GM12878 (cell line): ENCODE data around the gene SRSF3. TPM values are rescaled to one million over a fixed set of nuclear protein-coding genes. Genes with fewer than 3 reads are reported as not detected.

Experiments
- ASH2L ChIP-seq: fragments of 300-600, 200-600 bp; sonication (generic); IDR thresholded peaks from 2 replicates; pipeline ENCODE4 v1.6.1; 2017; ENCODE audit warnings: low read depth, mild to moderate bottlenecking, borderline replicate concordance
- DPF2 ChIP-seq: fragments of 450-650 bp; IDR thresholded peaks from 2 replicates; pipeline ENCODE4 v1.6.1; 2017; ENCODE audit warnings: mild to moderate bottlenecking
- E2F4 ChIP-seq: IDR thresholded peaks from 2 replicates; pipeline ENCODE4 v1.6.1; 2012; ENCODE audit warnings: low read depth, low read length, improper control_type of control experiment
- HSF1 ChIP-seq: fragments of 150-350 bp; IDR thresholded peaks from 2 replicates; pipeline ENCODE4 v1.6.1; 2014; ENCODE audit warnings: mild to moderate bottlenecking, low read depth, low read length
- IRF3 ChIP-seq: fragments of 450-650 bp; IDR thresholded peaks from 2 replicates; pipeline ENCODE4 v1.6.1; 2014; ENCODE audit warnings: mild to moderate bottlenecking
- MAX ChIP-seq: IDR thresholded peaks from 2 replicates; pipeline ENCODE4 v1.6.1; 2012; ENCODE audit warnings: low read depth, low read length, improper control_type of control experiment
- MTA3 ChIP-seq: IDR thresholded peaks from 2 replicates; pipeline ENCODE4 v1.6.1; 2012; ENCODE audit warnings: low read length, inconsistent platforms, borderline replicate concordance
- MXI1 ChIP-seq: fragments of 150-350 bp; IDR thresholded peaks from 2 replicates; pipeline ENCODE4 v1.6.1; 2011; ENCODE audit warnings: low read depth, mild to moderate bottlenecking, inconsistent platforms, low read length, improper control_type of control experiment
- NFIC ChIP-seq: IDR thresholded peaks from 2 replicates; pipeline ENCODE4 v1.6.1; 2012; ENCODE audit warnings: low read depth, mild to moderate bottlenecking, inconsistent platforms, low read length, moderate library complexity
- NFYA ChIP-seq: IDR thresholded peaks from 2 replicates; pipeline ENCODE4 v1.6.1; 2011; ENCODE audit warnings: low read depth, mild to moderate bottlenecking, low read length, improper control_type of control experiment, borderline replicate concordance
- POLR2AphosphoS2 ChIP-seq: IDR thresholded peaks from 2 replicates; pipeline ENCODE4 v1.6.1; 2011; ENCODE audit warnings: low read depth, mild to moderate bottlenecking, low read length, improper control_type of control experiment, moderate library complexity
- SREBF1 ChIP-seq: IDR thresholded peaks from 2 replicates; pipeline ENCODE4 v1.6.1; 2012; ENCODE audit warnings: mild to moderate bottlenecking, low read length
- ZBTB40 ChIP-seq: fragments of 450-650 bp; IDR thresholded peaks from 2 replicates; pipeline ENCODE4 v1.6.1; 2016; ENCODE audit warnings: mild to moderate bottlenecking, moderate library complexity, borderline replicate concordance
- ZNF24 ChIP-seq: fragments of 450-650 bp; IDR thresholded peaks from 2 replicates; pipeline ENCODE4 v1.6.1; 2017; ENCODE audit warnings: antibody characterized with exemption, mild to moderate bottlenecking
- ZNF384 ChIP-seq: IDR thresholded peaks from 2 replicates; pipeline ENCODE4 v1.6.1; 2012; ENCODE audit warnings: low read depth, mild to moderate bottlenecking, low read length, improper control_type of control experiment, borderline replicate concordance
- ZNF592 ChIP-seq: fragments of 450-650 bp; IDR thresholded peaks from 2 replicates; pipeline ENCODE4 v1.6.1; 2017; ENCODE audit warnings: mild to moderate bottlenecking, moderate library complexity
- polyA plus RNA-seq, 11 experiments: library from polyadenylated mRNA; depleted of rRNA in 4 of 11; unstranded in 6 of 11; stranded (reverse) in 5 of 11; fragments of >200 nt; fragmentation: Nextera tagmentation in 4 of 11; fragmentation: Illumina TruSeq in 1 of 11; extraction: Ambion mirVana in 4 of 11; extraction: Trizol in 1 of 11; gene quantifications; 1 replicate in 1 of 11; 2 replicates in 10 of 11; pipeline versions ENCODE4 v1.2.1 to v1.2.3, GENCODE V29; 2011 to 2016; ENCODE audit warnings: inconsistent platforms in 2 of 11, missing spikeins in 2 of 11, low read depth in 1 of 11
- total RNA-seq, 4 experiments: library from RNA; depleted of rRNA in 3 of 4; stranded (reverse); fragments of >200 nt in 3 of 4; fragmentation: Illumina TruSeq in 1 of 4; extraction: Trizol in 1 of 4; gene quantifications; 2 replicates each; pipeline versions ENCODE4 v1.2.1 to v1.2.3, GENCODE V29; 2013 to 2021

Gene SRSF3
- total and polyA plus RNA-seq, 10 of the 15 experiments (the other 5 are each of a cell fraction or from before 2014, with no cell fraction given): 195 to 1,377 (median 493) TPM

- TF ChIP-seq E2F4 (no peak), IRF3 (no peak), POLR2AphosphoS2 (no peak), ASH2L (no peak), NFYA (no peak), ZNF592 (no peak), ZNF24 (no peak), DPF2 (no peak), MTA3 (no peak), NFIC (no peak), ZNF384 (no peak), SREBF1 (no peak), MAX (no peak), MXI1 (no peak), ZBTB40 (no peak), HSF1 (no peak)
- TF ChIP-seq, all 136 proteins: peak for 0
These were observed 22.8 kb downstream of the SRSF3 start (continued) for GRCh38 chr6:36616893-36617521.
